H1 (cell line): ENCODE data around the gene RRP12. TPM values are rescaled to one million over a fixed set of nuclear protein-coding genes. Genes with fewer than 3 reads are reported as not detected.

Experiments
- CEBPB ChIP-seq: IDR thresholded peaks from 2 replicates; pipeline ENCODE4 v1.6.1; 2012; ENCODE audit warnings: low read depth, low read length
- CHD7 ChIP-seq: fragments of 300-600 bp; sonication (generic); IDR thresholded peaks from 2 replicates; pipeline ENCODE4 v1.7.1; 2012; ENCODE audit warnings: low read length, moderate library complexity, mild to moderate bottlenecking, inconsistent platforms; ENCODE audit not compliant: insufficient replicate concordance
- EP300 ChIP-seq, 2 experiments: IDR thresholded peaks; 1 replicate in 1 of 2; 2 replicates in 1 of 2; pipeline ENCODE4 v1.6.1; 2011 to 2012; ENCODE audit warnings: low read depth in 2 of 2, low read length in 2 of 2, mild to moderate bottlenecking in 2 of 2, borderline replicate concordance in 1 of 2, inconsistent platforms in 1 of 2, moderate library complexity in 1 of 2
- MAFK ChIP-seq: IDR thresholded peaks from 2 replicates; pipeline ENCODE4 v1.6.1; 2012; ENCODE audit warnings: low read depth, mild to moderate bottlenecking, improper control_type of control experiment, low read length
- PHF8 ChIP-seq: fragments of 200-600 bp; sonication (generic); conservative IDR thresholded peaks from 2 replicates; pipeline ENCODE4 v1.7.1; 2012; ENCODE audit warnings: low read depth, mild to moderate bottlenecking, inconsistent platforms, low read length, moderate library complexity
- RFX5 ChIP-seq: IDR thresholded peaks from 2 replicates; pipeline ENCODE4 v1.6.1; 2011; ENCODE audit warnings: low read depth, low read length, improper control_type of control experiment, borderline replicate concordance
- RNF2 ChIP-seq: fragments of 200-900, 300-1000 bp; sonication (generic); IDR thresholded peaks from 2 replicates; pipeline ENCODE4 v1.7.1; 2016; ENCODE audit warnings: borderline replicate concordance, low read depth, mild to moderate bottlenecking, antibody characterized with exemption, low read length; ENCODE audit not compliant: poor library complexity, severe bottlenecking; ENCODE audit errors: missing control alignments
- RXRA ChIP-seq: IDR thresholded peaks from 2 replicates; pipeline ENCODE4 v1.6.1; 2011; ENCODE audit warnings: low read depth, mild to moderate bottlenecking, low read length, moderate library complexity; ENCODE audit not compliant: insufficient read depth
- SIRT6 ChIP-seq: IDR thresholded peaks from one replicate; pipeline ENCODE4 v1.7.1; 2012; ENCODE audit warnings: low read length, inconsistent platforms
- SUZ12 ChIP-seq: fragments of 200-600 bp; sonication (generic); IDR thresholded peaks from 2 replicates; pipeline ENCODE4 v1.6.1; 2012; ENCODE audit warnings: mild to moderate bottlenecking, inconsistent platforms, low read length, moderate library complexity, mixed read lengths
- TBP ChIP-seq: IDR thresholded peaks from 2 replicates; pipeline ENCODE4 v1.6.1; 2011; ENCODE audit warnings: low read depth, low read length, improper control_type of control experiment
- polyA plus RNA-seq, 7 experiments: library from polyadenylated mRNA; depleted of rRNA in 3 of 7; stranded (reverse) in 5 of 7; unstranded in 2 of 7; fragments of >200 nt in 5 of 7; fragments of 200-250 nt in 2 of 7; gene quantifications; 1 replicate in 5 of 7; 2 replicates in 1 of 7; 4 replicates in 1 of 7; pipeline versions ENCODE4 v1.2.1 to v1.2.3, GENCODE V29; 2011 to 2013; ENCODE audit warnings: missing spikeins in 2 of 7, mixed read lengths in 2 of 7
- total RNA-seq: library from RNA; stranded (reverse); fragmentation: NEBNext Ultra II Directional; extraction: Animal tissue kit (Norgen Biotek cat#: 25700); gene quantifications from 2 replicates; pipeline ENCODE4 v1.2.1, GENCODE V29; 2021

RRP12 gene
- total and polyA plus RNA-seq, 2 of the 8 experiments (the other 6 are each of a cell fraction or from before 2014, with no cell fraction given): 21.0 to 65.8 TPM

GRCh38 chr10:97411406-97411805 is 10.3 kb upstream of the RRP12 start (continued):
- no peak for TF ChIP-seq CHD7
- TF ChIP-seq MAFK: no peak
- TF ChIP-seq EP300 (IDR thresholded peaks at IDR 0.05; ENCODE audit: borderline replicate concordance in 1 of 2, low read depth in 2 of 2, low read length in 2 of 2): no peak
- TF ChIP-seq PHF8: no peak
- TF ChIP-seq RNF2: no peak
- TF ChIP-seq SIRT6: no peak
- TF ChIP-seq RXRA: no peak
- no peak for TF ChIP-seq RFX5
- TF ChIP-seq TBP: no peak
- TF ChIP-seq SUZ12: no peak
- TF ChIP-seq CEBPB: no peak
- TF ChIP-seq, all 59 proteins: peak for 0
